SK-N-MC (cell line): ENCODE measurements around the gene MOSMO.
"Not testable (repeated sequence)": the region's sequence is repeated elsewhere in the genome, so short reads cannot be mapped to it uniquely, and the experiment has no call there.

ENCODE experiments used
- DNase-seq: peaks from one replicate; pipeline ENCODE4 v3.0.0-alpha.2; 2011; ENCODE audit warnings: low read depth, low spot score
- H3K27ac ChIP-seq: fragments of 200-600 bp; sonication (generic); 2 replicates; pipeline ENCODE4 v1.5.1; 2016; ENCODE audit warnings: mixed run types
- H3K36me3 ChIP-seq: fragments of 200-600 bp; sonication (generic); 2 replicates; pipeline ENCODE4 v1.6.1; 2017; ENCODE audit warnings: antibody characterized with exemption, low read length, mixed read lengths; ENCODE audit not compliant: insufficient read depth
- H3K4me3 ChIP-seq: fragments of 200-600 bp; sonication (generic); 2 replicates; pipeline ENCODE4 v1.5.1; 2016
- H3K9ac ChIP-seq: fragments of 200-600 bp; sonication (generic); 2 replicates; pipeline ENCODE4 v1.8.0; 2017; ENCODE audit warnings: mixed run types, mixed read lengths; ENCODE audit not compliant: insufficient read length
- H3K9me3 ChIP-seq: fragments of 200-600 bp; sonication (generic); 2 replicates; pipeline ENCODE4 v1.6.1; 2017; ENCODE audit warnings: low read depth, mild to moderate bottlenecking, antibody characterized with exemption, low read length, moderate library complexity, mixed read lengths
- EZH2 ChIP-seq: fragments of 200-600 bp; sonication (generic); IDR thresholded peaks from one replicate; pipeline ENCODE4 v1.6.1; 2017; ENCODE audit warnings: antibody characterized with exemption
- FOXP2 ChIP-seq: optimal IDR thresholded peaks from 2 replicates; pipeline ENCODE3; 2011; ENCODE audit warnings: mild to moderate bottlenecking, moderate library complexity; ENCODE audit not compliant: insufficient read depth; ENCODE audit errors: extremely low read length, control extremely low read depth
- POLR2AphosphoS5 ChIP-seq: IDR thresholded peaks from 2 replicates; pipeline ENCODE4 v1.6.1; 2012; ENCODE audit warnings: mild to moderate bottlenecking, low read depth, low read length, borderline replicate concordance

The MOSMO gene

DNA sequence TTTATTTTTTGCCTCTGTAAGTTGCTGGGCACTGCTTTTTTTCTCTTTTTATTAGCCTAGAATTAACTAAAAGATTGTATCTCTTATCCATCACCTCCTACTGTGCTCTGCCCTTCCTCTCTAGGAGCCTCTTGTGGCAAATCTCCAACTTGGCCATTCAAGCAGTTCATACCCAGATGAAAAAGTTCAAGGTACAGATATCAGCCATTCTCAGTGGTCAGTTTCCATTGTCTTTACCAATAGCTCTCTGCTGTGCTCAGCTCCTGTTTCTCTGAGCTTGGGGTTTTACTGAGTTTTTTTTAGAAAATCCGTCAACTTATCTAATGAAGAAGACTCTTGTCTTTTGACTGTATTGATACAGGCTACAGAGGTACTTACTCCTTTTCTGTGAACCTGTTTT, 15.6 kb downstream of the MOSMO start:
- H3K9ac ChIP-seq, result no peak overlapping the region
- H3K27ac ChIP-seq, result no peak overlapping the region
- no peaks in the 10 kb centered on the region for H3K9me3 ChIP-seq
- DNase-seq, result no peak
- no peak for TF ChIP-seq EZH2
- no peak for TF ChIP-seq FOXP2
- no peak for TF ChIP-seq POLR2AphosphoS5
- H3K4me3 ChIP-seq, result no peak overlapping the region
- no peaks in the 10 kb centered on the region for H3K36me3 ChIP-seq

DNA sequence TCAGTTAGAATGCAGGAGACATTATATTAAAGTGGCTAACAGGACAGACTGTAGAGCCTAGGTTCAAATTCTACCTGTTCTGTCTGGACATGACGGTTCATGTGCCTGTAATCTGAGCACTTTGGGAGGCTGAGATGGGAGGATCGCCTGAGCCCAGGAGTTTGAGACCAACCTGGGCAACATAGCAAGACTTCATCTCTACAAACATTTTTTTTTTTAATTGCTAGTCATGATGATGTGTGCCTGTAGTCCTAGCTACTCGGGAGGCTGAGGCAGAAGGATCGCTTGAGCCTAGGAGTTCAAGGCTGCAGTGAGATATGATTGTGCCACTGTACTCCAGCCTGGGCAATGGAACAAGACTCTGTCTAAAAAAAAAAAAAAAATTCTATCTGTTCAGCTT, 16.9 kb downstream of the MOSMO start:
- H3K36me3 ChIP-seq, H3K4me3 ChIP-seq, H3K9ac ChIP-seq, H3K27ac ChIP-seq, H3K9me3 ChIP-seq, DNase-seq: not testable (repeated sequence)

DNA sequence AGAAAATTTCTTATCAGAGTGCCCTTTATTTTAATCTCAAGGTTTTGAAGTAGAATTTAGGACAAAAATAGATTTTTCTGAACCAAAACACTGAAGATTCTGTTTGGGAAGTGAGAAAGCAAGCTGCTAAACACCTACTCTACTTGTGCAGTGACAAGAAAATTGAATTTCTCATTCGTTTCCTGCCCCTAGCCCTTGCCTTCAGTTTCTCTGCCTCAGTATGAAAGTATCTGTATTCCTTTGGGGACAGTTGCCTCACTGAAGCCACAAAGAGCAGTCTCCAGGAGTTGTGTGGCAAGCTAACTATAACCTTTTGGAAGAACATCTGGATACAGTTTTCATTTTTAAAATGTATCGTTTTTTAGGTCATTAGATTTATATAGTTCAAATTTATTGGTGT, 19.7 kb downstream of the MOSMO start:
- 0 out of 2 replicates have a peak overlapping the region, but pooled peaks have one; percentile 48 for H3K27ac ChIP-seq

DNA sequence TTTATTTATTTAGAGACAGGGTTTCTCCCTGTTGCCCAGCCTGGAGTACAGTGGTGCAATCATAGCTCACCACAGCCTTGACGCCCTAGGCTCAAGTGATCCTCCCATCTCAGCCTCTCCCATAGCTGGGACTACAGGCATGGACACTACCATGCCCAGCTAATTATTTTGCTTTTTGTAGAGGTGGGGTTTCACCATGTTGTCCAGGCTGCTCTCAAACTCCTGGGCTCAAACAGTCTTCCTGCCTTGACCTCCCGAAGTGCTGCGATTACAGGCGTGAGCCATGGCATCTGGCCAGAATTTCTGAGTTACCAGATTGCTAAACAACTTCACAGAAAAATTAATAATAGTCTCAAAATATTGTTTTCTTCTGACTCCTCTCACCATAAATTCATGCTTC, 21.7 kb downstream of the MOSMO start:
- H3K9me3 ChIP-seq, result no peaks in the 10 kb centered on the region
- peaks cover 17% of the 10 kb centered on the region for H3K36me3 ChIP-seq
- TF ChIP-seq POLR2AphosphoS5, result no peak
- no peak for TF ChIP-seq EZH2
- TF ChIP-seq FOXP2, result no peak
- H3K9ac ChIP-seq, result no peak overlapping the region
- DNase-seq, result no peak
- H3K27ac ChIP-seq, result no peak overlapping the region
- no peak overlapping the region for H3K4me3 ChIP-seq

More for the DNA sequence above, 19.7 kb downstream of the MOSMO start:
- TF ChIP-seq EZH2, result no peak
- TF ChIP-seq FOXP2, result no peak
- no peak for TF ChIP-seq POLR2AphosphoS5
- peaks cover 15% of the 10 kb centered on the region for H3K36me3 ChIP-seq
- peak overlapping the region; percentile 9; the same call in 1 of the 2 replicates for H3K4me3 ChIP-seq
- H3K9me3 ChIP-seq, result no peaks in the 10 kb centered on the region
- DNase-seq, result no peak
- peak overlapping the region; percentile 49 for H3K9ac ChIP-seq

DNA sequence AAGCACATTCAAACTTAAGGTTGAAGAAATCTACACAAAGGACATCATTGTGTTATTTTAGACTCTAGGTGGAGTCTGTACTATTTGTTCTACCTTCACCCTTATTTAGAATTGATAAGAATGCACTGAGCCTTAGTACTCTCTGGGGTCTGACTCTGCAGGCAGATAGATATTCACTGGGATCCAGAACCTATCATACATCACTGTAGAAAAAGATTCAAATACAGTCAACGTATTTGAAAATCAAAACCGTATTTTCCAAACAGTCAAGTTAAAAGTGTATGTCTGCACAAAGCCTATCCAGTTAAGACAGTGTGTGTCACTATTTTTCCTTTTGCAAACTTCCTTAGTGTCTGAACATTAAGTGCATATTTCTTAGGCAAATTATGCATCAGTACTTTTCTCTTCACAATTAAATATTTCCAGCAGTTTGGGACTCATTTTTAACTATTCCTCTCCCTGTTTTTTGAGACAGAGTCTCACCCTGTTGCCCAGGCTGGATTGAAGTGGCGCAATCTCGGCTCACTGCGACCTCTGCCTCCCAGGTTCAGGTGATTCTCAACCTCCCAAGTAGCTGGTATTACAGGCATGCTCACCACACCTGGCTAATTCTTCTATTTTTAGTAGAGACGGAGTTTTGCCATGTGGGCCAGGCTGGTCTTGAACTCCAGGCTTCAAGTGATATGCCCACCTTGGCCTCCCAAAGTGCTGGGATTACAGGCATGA, 22.3 kb downstream of the MOSMO start:
- no peak overlapping the region for H3K9ac ChIP-seq
- no peak overlapping the region for H3K27ac ChIP-seq
- no peak overlapping the region for H3K4me3 ChIP-seq
- no peak for DNase-seq
- TF ChIP-seq POLR2AphosphoS5, result no peak
- no peak for TF ChIP-seq FOXP2
- no peak for TF ChIP-seq EZH2
- H3K36me3 ChIP-seq, result peaks cover 17% of the 10 kb centered on the region
- no peaks in the 10 kb centered on the region for H3K9me3 ChIP-seq

DNA sequence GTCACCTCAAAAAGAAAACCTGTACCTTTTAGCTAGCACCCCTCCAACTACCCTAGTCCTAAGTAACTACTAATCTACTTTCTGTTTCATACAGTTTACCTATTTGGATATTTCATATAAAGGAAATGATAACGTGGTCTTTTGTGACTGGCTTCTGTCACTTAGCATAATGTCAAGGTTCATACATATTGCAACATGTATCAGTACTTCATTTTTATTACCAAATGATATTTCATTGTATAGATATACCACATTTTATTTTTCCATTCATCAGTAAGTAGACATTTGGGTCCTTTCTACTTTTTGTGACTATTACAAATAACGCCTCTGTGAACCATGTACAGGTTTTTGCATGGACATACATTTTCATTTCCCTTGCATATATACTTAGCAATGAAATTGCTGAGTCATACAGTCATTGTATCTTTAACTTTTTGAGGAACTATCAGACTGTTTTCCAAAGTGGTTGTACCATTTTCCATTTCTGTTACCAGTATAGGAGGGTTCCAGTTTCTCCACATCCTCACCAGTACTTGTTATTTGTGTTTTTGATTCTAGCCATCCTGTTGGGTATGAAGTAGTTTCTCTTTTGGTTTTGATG, 23.7 kb downstream of the MOSMO start:
- peaks cover 17% of the 10 kb centered on the region for H3K36me3 ChIP-seq
- TF ChIP-seq POLR2AphosphoS5, result no peak
- no peak for TF ChIP-seq EZH2
- no peak for TF ChIP-seq FOXP2
- H3K4me3 ChIP-seq, result no peak overlapping the region
- no peak overlapping the region for H3K9ac ChIP-seq
- DNase-seq, result no peak
- H3K27ac ChIP-seq, result no peak overlapping the region
- no peaks in the 10 kb centered on the region for H3K9me3 ChIP-seq

DNA sequence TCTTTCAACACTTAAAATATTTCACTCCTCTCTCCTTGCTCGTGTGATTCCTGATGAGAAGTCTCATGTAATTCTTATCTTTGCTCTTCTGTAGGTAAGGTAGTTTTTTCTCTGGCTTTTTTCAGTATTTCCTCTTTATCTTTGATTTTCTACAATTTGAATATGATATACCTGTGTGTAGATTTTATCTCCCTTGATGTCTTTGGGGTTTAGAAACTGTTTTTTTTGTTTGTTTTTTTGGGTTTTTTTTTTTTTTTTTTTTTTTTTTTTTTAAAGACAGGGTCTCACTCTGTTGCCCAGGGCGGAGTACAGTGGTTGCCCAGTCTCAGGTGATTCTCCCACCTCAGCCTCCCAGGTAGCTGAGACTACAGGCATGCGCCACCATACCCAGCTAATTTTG, 26.6 kb downstream of the MOSMO start:
- H3K9ac ChIP-seq, result no peak overlapping the region
- H3K4me3 ChIP-seq, result no peak overlapping the region
- H3K9me3 ChIP-seq, result no peaks in the 10 kb centered on the region
- H3K36me3 ChIP-seq, result peaks cover 17% of the 10 kb centered on the region
- no peak for TF ChIP-seq FOXP2
- DNase-seq, result no peak
- H3K27ac ChIP-seq, result no peak overlapping the region

DNA sequence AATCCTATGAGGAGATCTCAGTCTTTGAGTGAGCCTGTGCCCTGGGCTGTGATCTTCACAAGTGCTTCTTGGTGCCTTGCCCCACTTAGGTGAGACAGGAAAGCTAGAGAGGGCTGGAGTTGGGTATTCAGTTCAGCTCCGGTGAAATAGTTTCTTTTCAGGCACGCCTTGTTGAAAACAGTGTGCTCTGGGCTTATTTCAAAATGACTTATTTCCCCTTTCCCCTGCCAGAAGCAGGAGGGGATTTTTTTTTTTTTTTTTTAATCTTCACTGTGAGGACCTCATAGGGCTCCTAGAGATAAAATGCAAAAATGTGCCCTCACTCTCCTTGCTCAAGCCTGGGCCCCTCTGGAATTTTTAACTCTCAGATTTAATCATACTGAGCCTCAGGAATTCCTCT, 27.2 kb downstream of the MOSMO start:
- peaks cover 17% of the 10 kb centered on the region for H3K36me3 ChIP-seq
- H3K9me3 ChIP-seq, result no peaks in the 10 kb centered on the region
- H3K27ac ChIP-seq, result no peak overlapping the region
- DNase-seq, result no peak
- TF ChIP-seq POLR2AphosphoS5, result no peak
- no peak for TF ChIP-seq EZH2
- TF ChIP-seq FOXP2, result no peak
- H3K9ac ChIP-seq, result no peak overlapping the region
- no peak overlapping the region for H3K4me3 ChIP-seq

DNA sequence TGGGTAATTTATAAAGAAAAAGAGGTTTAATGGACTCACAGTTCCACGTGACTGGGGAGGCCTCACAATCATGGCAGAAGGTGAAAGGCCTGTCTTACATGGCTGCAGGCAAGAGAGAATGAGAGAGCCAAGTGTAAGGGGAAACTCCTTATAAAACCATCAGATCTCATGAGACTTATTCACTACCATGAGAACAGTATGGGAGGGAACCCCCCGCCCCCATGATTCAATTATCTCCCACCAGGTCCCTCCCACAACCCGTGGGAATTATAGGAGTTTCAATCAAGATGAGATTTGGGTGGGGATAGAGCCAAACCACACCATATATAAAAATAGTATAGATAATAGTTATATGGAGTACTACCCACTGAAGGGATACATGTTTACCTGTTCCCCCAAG, 36.0 kb downstream of the MOSMO start:
- not testable (repeated sequence) for DNase-seq, H3K4me3 ChIP-seq, H3K36me3 ChIP-seq, H3K9me3 ChIP-seq, H3K9ac ChIP-seq, H3K27ac ChIP-seq

DNA sequence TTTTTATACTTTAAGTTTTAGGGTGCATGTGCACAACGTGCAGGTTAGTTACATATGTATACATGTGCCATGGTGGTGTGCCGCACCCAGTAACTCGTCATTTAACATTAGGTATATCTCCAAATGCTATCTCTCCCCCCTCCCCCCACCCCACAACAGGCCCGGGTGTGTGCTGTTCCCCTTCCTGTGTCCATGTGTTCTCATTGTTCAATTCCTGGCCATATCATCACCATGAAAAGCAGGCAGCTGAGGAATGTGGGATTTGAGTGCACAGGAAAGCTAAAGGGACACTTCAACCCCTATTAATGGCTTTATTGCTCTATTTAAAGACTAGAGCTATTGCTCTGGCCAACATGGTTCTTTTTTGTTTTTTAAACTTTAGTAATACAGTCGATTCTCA, 38.0 kb downstream of the MOSMO start:
- H3K4me3 ChIP-seq, H3K9me3 ChIP-seq, H3K27ac ChIP-seq, DNase-seq, H3K9ac ChIP-seq, H3K36me3 ChIP-seq: not testable (repeated sequence)
